KOPT-K1 (cell line): ENCODE results near the gene XYLT1.

Experiments
- H3K27ac ChIP-seq: fragments of 200-600 bp; sonication (generic); 2 replicates; pipeline ENCODE4 v1.5.1; 2016; ENCODE audit warnings: antibody characterized with exemption, mild to moderate bottlenecking, low read depth, low read length; ENCODE audit not compliant: poor library complexity, severe bottlenecking
- H3K36me3 ChIP-seq: fragments of 200-600 bp; sonication (generic); 2 replicates; pipeline ENCODE4 v1.5.1; 2017; ENCODE audit warnings: antibody characterized with exemption, mild to moderate bottlenecking, low read length, moderate library complexity; ENCODE audit not compliant: insufficient read depth
- H3K9me3 ChIP-seq: fragments of 200-600 bp; sonication (generic); 2 replicates; pipeline ENCODE4 v1.5.1; 2017; ENCODE audit warnings: antibody characterized with exemption, low read length, mild to moderate bottlenecking; ENCODE audit not compliant: insufficient read depth, poor library complexity, severe bottlenecking

Gene XYLT1

DNA sequence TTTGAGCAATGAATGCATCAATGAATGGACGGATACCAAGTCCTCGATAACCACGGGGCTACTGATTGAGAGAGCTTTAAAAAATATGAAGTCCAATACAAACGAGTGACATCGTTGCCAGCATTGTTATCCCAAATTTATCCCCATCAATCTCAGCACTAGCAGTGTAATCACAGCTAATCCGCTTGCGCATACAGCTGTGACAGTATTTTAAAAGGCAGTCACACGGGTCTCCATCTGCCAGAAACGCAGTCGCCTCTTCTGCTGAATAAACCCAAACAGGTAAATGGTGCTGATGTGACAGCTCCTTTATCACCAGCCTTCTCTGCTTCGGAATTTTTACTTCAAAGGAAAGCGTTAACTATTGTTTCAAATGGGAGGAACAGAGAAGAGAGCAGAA, 311.1 kb downstream of the XYLT1 start:
- Histone ChIP-seq H3K9me3 (no peaks in the 10 kb centered on the region), H3K27ac (no peak overlapping the region), H3K36me3 (no peaks in the 10 kb centered on the region)

DNA sequence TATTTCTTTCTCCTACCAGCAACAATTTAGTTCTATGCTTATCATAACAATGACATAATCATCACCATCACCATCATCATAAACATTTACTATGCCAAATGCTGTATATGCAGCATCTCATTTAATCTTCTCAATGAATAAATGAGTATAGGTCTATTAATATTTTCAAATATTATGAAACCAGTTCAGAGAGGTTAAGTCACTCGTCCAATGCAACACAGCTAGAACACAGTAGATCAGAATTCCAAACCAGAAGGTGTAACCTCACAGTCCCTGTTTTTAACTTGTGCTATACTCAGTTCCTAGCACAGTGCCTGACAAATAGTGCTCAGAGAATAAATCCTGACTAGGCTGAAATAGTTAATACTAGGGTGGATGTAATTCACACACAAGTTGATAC, 314.8 kb downstream of the XYLT1 start:
- Histone ChIP-seq H3K27ac (no peak overlapping the region), H3K9me3 (no peaks in the 10 kb centered on the region), H3K36me3 (no peaks in the 10 kb centered on the region)

DNA sequence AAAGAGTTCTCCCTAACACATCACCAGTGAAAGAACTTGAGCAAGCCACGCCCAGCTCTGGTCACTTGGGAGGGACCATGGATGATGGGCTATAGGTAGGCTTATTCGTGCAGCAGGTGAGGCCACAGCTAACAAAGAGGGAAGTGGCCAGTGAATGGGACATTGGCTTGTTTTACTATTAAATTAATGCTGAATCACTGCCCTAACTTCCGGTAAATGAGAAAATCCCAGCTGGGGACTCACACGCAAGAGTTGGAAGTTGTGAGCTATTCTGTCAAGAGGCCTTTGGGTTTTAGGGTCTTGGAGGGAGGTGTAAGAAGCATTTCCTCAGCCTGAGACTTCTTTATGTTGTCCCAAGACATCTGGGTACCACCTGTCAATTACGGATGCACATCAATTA, 315.3 kb downstream of the XYLT1 start:
- no peaks in the 10 kb centered on the region for H3K9me3 ChIP-seq
- H3K36me3 ChIP-seq, result no peaks in the 10 kb centered on the region
- H3K27ac ChIP-seq, result no peak overlapping the region

DNA sequence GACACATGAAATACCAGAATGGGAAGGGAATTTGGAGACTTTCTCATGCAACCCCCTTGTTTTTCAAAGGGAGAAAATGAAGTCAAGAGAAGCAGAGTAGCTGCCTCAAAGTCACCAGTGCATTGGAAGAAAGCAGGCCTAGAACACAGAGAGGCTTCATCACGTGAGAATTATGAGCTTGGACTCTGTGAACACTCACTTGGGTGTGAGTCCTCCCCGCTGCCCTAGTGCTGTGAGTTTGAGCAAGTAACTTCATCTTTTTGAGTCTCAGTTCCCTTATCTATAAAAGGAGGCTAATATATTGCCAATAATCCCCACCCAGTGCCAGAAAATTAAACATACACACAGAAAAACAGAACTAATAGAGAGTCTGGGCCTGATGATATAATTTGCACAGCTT, 315.8 kb downstream of the XYLT1 start:
- Histone ChIP-seq H3K27ac (no peak overlapping the region), H3K36me3 (no peaks in the 10 kb centered on the region), H3K9me3 (no peaks in the 10 kb centered on the region)

DNA sequence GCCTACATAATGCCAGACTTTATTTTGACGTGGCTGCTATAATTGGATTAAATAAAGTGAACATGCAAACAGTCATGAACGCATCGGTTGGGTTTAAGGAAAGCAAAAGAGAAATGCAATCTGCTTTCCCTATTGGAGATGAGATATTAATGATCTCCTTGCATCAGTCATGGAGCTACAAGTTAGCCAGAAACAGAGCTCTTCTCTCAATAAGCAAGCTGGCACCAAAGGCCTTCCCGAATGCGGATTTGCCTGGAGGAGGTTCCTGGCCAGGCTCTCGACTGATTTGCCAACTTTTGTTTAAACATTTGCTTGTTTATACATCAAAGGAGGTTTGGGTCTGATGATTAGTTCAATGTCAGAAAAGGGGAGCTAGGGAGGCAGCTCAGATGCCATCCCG, 318.4 kb downstream of the XYLT1 start:
- no peaks in the 10 kb centered on the region for H3K36me3 ChIP-seq
- no peaks in the 10 kb centered on the region for H3K9me3 ChIP-seq
- H3K27ac ChIP-seq, result no peak overlapping the region

DNA sequence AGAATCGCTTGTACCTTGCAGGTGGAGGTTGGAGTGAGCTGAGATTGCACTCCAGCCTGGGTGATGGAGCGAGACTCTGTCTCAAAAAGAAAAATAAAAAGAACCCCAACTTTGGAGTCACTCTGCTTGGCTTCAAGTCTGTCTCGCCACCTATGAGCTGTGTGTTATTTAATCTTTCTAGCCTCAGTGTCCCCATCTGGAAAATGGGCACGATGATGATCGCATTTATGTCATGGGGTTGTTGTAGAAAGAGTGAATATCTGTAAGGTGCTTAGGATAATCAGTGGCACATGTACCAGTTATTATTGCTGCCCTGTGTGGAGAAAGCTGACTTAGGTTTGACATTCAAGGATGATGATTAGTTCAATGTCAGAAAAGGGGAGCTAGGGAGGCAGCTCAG, 319.4 kb downstream of the XYLT1 start:
- Histone ChIP-seq H3K9me3 (no peaks in the 10 kb centered on the region), H3K36me3 (no peaks in the 10 kb centered on the region), H3K27ac (no peak overlapping the region)

DNA sequence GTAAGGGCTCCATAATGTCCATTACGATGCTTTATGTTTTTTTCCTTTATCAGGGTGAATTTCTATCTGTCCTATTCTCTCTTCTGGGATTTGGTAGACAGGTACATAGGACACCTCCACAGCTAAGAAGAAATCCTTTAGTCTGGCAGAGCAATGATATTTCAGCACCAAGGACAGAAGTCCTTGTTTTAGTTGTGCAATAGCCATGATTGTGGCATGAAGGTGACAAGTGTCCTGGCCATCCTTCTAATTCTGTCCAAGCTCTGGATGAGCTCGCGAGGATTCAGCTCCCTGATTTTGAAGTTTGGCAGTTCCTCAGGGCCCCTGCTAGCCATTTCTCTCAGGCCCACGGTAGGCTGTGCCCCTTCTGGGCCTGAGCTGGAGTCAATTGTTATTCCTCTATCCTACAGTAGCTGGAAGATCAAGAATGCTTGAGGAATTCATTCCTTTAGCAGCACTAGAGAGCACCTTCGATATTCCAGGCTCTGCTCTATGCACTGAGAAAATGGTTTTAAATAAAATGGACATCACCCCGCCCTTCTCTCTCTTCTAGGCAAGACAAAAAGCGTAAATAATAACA, 320.8 kb downstream of the XYLT1 start:
- no peaks in the 10 kb centered on the region for H3K36me3 ChIP-seq
- no peaks in the 10 kb centered on the region for H3K9me3 ChIP-seq
- no peak overlapping the region for H3K27ac ChIP-seq

DNA sequence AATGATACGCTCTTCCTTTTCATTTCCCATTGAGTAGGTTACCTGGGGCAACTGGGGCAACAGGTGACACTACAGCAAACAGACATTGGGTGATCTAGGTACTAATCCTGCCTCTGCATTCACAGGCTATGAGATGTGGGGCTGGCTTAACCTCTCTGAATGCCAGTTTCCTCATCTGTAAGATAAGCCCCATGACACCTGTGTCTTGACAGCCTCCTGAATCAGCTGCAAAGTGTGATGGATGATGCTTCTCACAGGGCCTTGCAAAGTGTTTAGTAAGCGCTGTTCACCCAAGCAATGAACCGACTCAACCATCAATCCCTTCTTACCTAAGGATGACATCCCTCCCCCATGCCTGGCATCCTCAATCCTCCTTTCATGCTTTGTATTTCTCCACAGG, 322.8 kb downstream of the XYLT1 start:
- Histone ChIP-seq H3K36me3 (no peaks in the 10 kb centered on the region), H3K9me3 (no peaks in the 10 kb centered on the region), H3K27ac (no peak overlapping the region)

DNA sequence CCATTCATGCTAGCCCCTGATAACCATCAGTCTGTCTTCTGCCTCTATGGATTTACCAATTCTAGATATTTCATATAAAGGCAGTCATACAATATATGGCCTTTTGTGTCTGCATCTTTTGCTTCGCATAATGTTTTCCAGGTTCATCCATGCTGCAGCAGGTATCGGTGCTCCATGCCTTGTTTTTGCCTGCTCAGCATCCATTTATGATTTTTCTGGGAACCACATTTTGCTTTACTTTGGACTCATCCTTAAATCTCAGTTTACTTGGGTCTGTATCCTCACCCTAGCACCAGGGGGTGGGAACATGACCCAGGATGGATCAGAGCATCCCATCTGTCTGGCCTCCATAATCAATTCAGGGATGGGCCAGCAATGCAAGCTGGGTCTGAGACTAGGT, 325.7 kb downstream of the XYLT1 start:
- Histone ChIP-seq H3K36me3 (no peaks in the 10 kb centered on the region), H3K9me3 (no peaks in the 10 kb centered on the region), H3K27ac (no peak overlapping the region)

DNA sequence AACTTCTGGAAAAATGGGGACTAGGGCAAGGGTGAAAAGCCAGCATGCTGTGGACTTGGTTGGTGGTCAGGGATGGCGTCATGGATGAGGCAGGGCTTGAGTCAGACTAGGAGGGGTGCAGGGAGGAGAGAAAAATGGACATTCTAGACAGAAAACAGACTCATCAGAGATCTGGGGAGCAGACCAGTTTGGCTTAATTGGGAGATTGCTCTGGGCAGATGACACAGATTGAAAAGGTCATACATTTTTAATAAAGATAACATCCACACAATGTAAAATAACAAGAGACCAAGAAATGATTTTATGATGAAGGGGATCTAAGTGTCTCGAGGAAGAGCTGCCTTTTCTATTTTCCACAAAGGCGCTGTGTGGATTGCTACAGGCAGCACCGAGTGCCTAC, 326.3 kb downstream of the XYLT1 start:
- no peak overlapping the region for H3K27ac ChIP-seq
- H3K9me3 ChIP-seq, result no peaks in the 10 kb centered on the region
- no peaks in the 10 kb centered on the region for H3K36me3 ChIP-seq

DNA sequence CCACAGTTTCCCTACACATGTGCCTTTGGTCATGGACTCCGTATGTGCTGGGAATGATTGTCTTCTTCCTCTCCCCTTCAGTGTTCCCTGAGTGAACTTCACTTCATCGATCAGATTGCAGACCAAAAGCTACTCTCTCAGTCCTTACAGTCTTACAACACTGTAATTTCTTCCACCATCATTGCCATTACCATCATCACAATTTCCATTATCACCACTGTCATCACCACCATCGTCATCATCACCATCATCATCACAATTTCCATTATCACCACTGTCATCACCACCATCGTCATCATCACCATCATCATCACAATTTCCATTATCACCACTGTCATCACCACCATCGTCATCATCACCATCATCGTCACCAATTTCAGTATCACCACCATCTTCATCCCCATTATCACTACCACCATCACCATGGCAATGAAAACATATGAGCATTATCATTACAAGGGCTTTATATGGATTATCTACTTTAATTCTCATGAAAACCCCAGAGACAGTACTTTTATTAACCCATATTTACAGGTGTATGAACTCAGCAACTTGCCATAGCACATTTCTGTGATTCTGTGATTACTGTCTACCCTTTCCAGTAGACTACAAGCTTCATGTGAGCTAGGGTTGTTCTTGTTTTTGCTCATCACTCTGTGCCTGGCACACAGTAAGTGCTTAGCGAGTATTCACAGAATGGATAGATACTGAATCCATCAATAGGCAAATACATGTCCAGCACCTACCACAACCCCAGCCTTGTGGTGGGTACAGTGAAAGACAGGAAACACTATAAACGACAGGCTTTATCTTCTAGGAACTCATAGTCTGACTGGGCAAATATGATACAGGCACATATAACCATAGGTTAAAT, 327.0 kb downstream of the XYLT1 start:
- Histone ChIP-seq H3K9me3 (no peaks in the 10 kb centered on the region), H3K27ac (no peak overlapping the region), H3K36me3 (no peaks in the 10 kb centered on the region)

DNA sequence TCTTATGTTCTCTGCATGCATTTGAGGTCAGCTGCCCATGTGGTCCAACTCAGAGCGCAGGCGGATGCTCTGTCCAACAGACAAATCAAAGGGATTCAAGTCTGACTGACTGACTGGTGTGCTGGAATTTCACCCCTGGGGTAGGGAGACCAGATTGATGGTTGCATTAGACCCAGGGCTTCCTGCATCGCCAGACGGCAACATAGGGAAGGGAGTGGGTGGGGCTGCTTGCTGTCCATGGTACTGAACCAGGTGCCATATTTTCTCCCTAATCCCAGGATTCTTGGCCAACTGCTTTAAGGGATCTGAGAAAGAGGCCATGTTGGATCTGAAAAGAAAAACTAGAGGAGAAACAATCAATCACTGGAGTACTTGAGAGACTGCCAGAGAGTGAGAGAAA, 332.0 kb downstream of the XYLT1 start:
- Histone ChIP-seq H3K36me3 (no peaks in the 10 kb centered on the region), H3K27ac (no peak overlapping the region), H3K9me3 (no peaks in the 10 kb centered on the region)

DNA sequence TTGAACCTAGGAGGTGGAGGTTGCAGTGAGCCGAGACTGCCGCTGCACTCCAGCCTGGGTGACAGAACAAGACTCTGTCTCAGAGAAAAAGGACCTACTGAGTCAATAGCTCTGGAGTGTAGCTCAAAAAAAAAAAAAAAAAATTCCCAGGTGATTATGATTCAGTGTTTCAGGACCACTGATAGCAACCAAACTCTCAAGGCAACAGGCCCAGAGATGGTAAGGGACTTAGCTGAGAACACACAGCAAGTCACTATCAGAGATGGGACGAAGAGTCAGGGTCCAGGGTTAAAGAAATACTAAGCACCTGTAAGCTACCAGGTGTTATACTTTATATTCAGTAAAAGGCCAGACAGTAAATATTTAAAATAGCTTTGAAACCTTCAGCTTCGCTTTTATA, 335.3 kb downstream of the XYLT1 start:
- no peak overlapping the region for H3K27ac ChIP-seq
- no peaks in the 10 kb centered on the region for H3K36me3 ChIP-seq
- H3K9me3 ChIP-seq, result no peaks in the 10 kb centered on the region

DNA sequence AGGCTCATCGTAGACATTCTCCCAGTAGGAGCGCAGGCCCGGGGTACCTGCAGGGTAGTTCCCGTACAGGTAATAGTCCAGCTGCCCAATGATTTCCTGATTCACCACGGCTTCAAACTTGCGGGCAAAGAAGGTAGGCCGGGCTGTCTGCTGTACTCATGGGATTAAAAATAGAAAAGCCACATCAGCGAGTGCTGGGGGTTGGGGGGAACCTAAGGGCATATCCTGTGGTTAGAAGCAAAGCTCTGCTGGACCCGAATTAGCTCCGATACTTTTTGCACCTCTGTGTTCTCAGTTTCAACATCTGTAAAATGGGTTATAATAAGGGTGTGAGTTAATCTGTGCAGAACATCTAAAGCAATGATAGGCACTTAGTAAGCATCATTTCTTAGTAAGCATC, 336.2 kb downstream of the XYLT1 start:
- Histone ChIP-seq H3K36me3 (no peaks in the 10 kb centered on the region), H3K9me3 (no peaks in the 10 kb centered on the region), H3K27ac (no peak overlapping the region)

DNA sequence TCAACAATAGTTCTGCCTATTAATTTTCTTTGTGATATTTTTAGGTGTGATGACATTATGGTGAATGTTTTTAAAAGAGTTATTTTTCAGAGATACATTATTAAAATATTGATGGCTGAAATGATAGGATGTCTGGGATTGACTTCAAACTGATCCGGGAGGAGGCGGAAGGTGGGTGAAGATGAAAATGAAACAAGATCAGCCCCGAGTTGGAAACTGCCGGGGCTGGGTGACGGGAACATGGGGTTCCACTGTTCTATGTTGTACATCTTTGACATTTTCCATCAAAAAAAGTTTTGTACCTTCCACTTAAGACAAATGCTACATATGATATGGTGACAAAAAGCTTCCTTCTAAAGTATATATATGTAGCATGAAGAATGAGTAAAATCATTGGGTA, 336.9 kb downstream of the XYLT1 start:
- Histone ChIP-seq H3K36me3 (no peaks in the 10 kb centered on the region), H3K27ac (no peak overlapping the region), H3K9me3 (no peaks in the 10 kb centered on the region)

DNA sequence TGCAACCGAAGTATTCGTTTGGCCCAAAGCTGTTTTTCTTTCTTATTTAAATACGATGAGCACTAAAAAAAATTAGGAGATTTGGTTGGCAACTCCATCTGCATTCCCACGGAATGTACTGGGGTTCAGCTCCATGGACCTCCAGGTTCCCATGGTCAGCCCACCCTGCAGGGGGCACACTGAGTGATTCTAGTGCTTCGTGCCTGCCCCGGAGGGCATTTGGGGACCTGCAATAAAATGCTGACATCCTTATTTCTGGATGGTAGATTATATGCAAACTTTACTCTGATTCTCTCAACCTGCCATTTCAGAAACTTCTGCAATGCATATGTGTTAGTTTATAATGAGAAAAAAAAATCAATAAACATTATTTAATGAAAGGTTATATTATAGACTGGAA, 339.4 kb downstream of the XYLT1 start:
- no peaks in the 10 kb centered on the region for H3K9me3 ChIP-seq
- no peak overlapping the region for H3K27ac ChIP-seq
- H3K36me3 ChIP-seq, result no peaks in the 10 kb centered on the region
